Ovary (tissue), 9 donors: Measurements from ENCODE around the gene KRTAP6-3. TPM values are rescaled to one million over a fixed set of nuclear protein-coding genes. Genes with fewer than 3 reads are reported as not detected.

Experiments used
- DNase-seq, 5 donors: peaks; one replicate each; pipeline ENCODE4 v3.0.0-alpha.2; 2019 to 2020
- H3K27ac ChIP-seq, 2 donors: fragments of 200-600 bp; one replicate each; pipeline versions ENCODE4 v1.5.1 to v1.8.0; 2019 to 2022
- H3K27me3 ChIP-seq: fragments of 200-600 bp; one replicate; pipeline ENCODE4 v1.8.0; 2022
- H3K36me3 ChIP-seq: fragments of 200-600 bp; sonication (generic); one replicate; pipeline ENCODE4 v1.5.1; 2019
- H3K4me1 ChIP-seq: one replicate; pipeline ENCODE4 v1.8.1; 2013; ENCODE audit warnings: mild to moderate bottlenecking, moderate library complexity; ENCODE audit not compliant: insufficient read depth
- H3K4me3 ChIP-seq: fragments of 200-600 bp; sonication (generic); one replicate; pipeline ENCODE4 v1.5.1; 2017
- H3K9me3 ChIP-seq, 2 donors: fragments of 200-600 bp in 1 of 2; sonication (generic) in 1 of 2; one replicate each; pipeline versions ENCODE4 v1.5.1 to v1.8.1; 2013 to 2019; ENCODE audit warnings: mild to moderate bottlenecking in 1 of 2, moderate library complexity in 1 of 2
- CTCF ChIP-seq, 3 donors: fragments of 450-650 bp in 2 of 3; fragments of 200-600 bp in 1 of 3; IDR thresholded peaks; one replicate each; pipeline versions ENCODE4 v1.5.1 to v1.8.0; 2016 to 2022; ENCODE audit warnings: antibody characterized with exemption in 3 of 3, mild to moderate bottlenecking in 1 of 3
- EP300 ChIP-seq: sonication (generic); formaldehyde crosslinking; IDR thresholded peaks from one replicate; pipeline ENCODE4 v1.6.1; 2017; ENCODE audit warnings: antibody characterized with exemption
- POLR2A ChIP-seq: fragments of 450-650 bp; IDR thresholded peaks from one replicate; pipeline ENCODE4 v1.6.1; 2017; ENCODE audit warnings: antibody characterized with exemption, mild to moderate bottlenecking, moderate library complexity
- WGBS, 3 donors: extraction: QIAGEN DNeasy Blood & Tissue Kit in 1 of 3; methylation state at CpG; one replicate each; pipeline versions ENCODE4 v1.1.5 to v1.1.7; 2013 to 2017; 5-methylcytosine and 5-hydroxymethylcytosine counted together
- intact Hi-C, 4 donors: fragments of 100-400 bp; cut with DNase I; formaldehyde crosslinking; loops; one replicate each; pipeline versions ENCODE4 v1.11.0 to v1.15.1; 2022 to 2023
- polyA plus RNA-seq, 2 donors: library from polyadenylated mRNA; stranded (reverse); fragments of 200-250 nt in 1 of 2; fragments of 350-450 nt in 1 of 2; fragmentation: Illumina TruSeq in 1 of 2; extraction: RNeasy Lipid Tissue Mini Kit (QIAGEN cat#74804) in 1 of 2; gene quantifications; one replicate each; pipeline ENCODE4 v1.2.3, GENCODE V29; 2013 to 2014
- total RNA-seq, 7 donors: library from RNA; depleted of rRNA in 2 of 7; stranded (reverse); fragments of >200 nt in 2 of 7; fragmentation: NEBNext Ultra II Directional in 3 of 7; extraction: Animal tissue kit (Norgen Biotek cat#: 25700) in 3 of 7; gene quantifications; one replicate each; pipeline versions ENCODE4 v1.1.0 to v1.2.4, GENCODE V29; 2016 to 2023
- donor health status: DM: no; HTN: no; CAD: no; lungs with moderate emphysema.
- donor health status: DM: no; HTN: no; CAD: no.
- donor health status: Bipolar disorder and iron deficiency.
- donor health status: DM: yes; HTN: yes; CAD: no.
- donor health status: DM: no; HTN: no; CAD: no.
- donor health status: DM: yes; HTN: yes; CAD: no.

The KRTAP6-3 gene
- total and polyA plus RNA-seq, 9 donors: not detected

GRCh38 chr21:30561957-30562356 is 30.3 kb upstream of the KRTAP6-3 start:
- no peaks in the 10 kb centered on the region for H3K36me3 ChIP-seq
- H3K4me1 ChIP-seq: no peaks in the 10 kb centered on the region
- no peak for DNase-seq
- TF ChIP-seq POLR2A (no peak), CTCF (IDR thresholded peaks at IDR 0.05) (no peak), EP300 (no peak)
- no peaks in the 10 kb centered on the region for H3K27me3 ChIP-seq
- H3K9me3 ChIP-seq: no peaks in the 10 kb centered on the region
- WGBS, 3 donors: 73 to 80% (median 79%) methylated on average over 2 of the region's 2 CpGs
- intact Hi-C loops: no loop called here
- H3K27ac ChIP-seq: no peak overlapping the region
- no peak overlapping the region for H3K4me3 ChIP-seq

GRCh38 chr21:30563072-30563471 is 29.2 kb upstream of the KRTAP6-3 start:
- no peaks in the 10 kb centered on the region for H3K27me3 ChIP-seq
- H3K9me3 ChIP-seq: no peaks in the 10 kb centered on the region
- intact Hi-C loops: no loop called here
- H3K4me3 ChIP-seq: no peak overlapping the region
- H3K4me1 ChIP-seq: no peaks in the 10 kb centered on the region
- no peaks in the 10 kb centered on the region for H3K36me3 ChIP-seq
- TF ChIP-seq POLR2A (no peak), EP300 (no peak), CTCF (IDR thresholded peaks at IDR 0.05) (no peak)
- WGBS, 3 donors: 52 to 78% (median 60%) methylated on average over 6 of the region's 6 CpGs
- no peak overlapping the region for H3K27ac ChIP-seq
- no peak for DNase-seq

- WGBS, 3 donors: 80 to 84% (median 81%) methylated on average over 2 of the region's 2 CpGs
- no peak overlapping the region for H3K4me3 ChIP-seq
- no peaks in the 10 kb centered on the region for H3K27me3 ChIP-seq
- H3K9me3 ChIP-seq: no peaks in the 10 kb centered on the region
- TF ChIP-seq CTCF (IDR thresholded peaks at IDR 0.05): no peak
- no peak for TF ChIP-seq EP300
- TF ChIP-seq POLR2A: no peak
- DNase-seq: no peak
- no peaks in the 10 kb centered on the region for H3K36me3 ChIP-seq
- H3K4me1 ChIP-seq: no peaks in the 10 kb centered on the region
- H3K27ac ChIP-seq: no peak overlapping the region
- intact Hi-C loops: no loop called here
Observed at GRCh38 chr21:30563630-30564029, 28.6 kb upstream of the KRTAP6-3 start.

DNA sequence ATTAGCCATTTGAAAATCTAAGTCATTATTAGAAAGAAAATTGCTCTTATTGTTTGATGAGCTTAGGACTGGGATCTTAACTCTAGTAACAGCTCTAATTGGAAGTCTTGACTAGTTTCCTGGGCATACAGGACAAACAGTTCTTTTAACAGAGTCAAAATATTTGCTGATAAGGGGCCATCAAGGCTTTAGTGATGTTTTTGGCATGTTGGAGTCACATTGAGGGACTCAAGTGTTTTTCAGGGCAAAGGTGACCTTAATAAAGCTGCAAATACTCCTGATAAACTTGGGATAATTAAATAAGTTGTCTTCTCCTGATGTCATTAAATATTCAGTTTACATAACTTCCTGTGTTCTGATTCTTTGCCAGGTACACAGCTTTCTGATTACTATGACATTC is 24.6 kb upstream of the KRTAP6-3 start:
- Histone ChIP-seq H3K27ac (no peak overlapping the region), H3K36me3 (no peaks in the 10 kb centered on the region), H3K27me3 (no peaks in the 10 kb centered on the region), H3K4me3 (no peak overlapping the region), H3K9me3 (no peaks in the 10 kb centered on the region), H3K4me1 (no peaks in the 10 kb centered on the region)
- TF ChIP-seq CTCF (IDR thresholded peaks at IDR 0.05) (no peak), POLR2A (no peak), EP300 (no peak)
- intact Hi-C loops: no loop called here
- no peak for DNase-seq

DNA sequence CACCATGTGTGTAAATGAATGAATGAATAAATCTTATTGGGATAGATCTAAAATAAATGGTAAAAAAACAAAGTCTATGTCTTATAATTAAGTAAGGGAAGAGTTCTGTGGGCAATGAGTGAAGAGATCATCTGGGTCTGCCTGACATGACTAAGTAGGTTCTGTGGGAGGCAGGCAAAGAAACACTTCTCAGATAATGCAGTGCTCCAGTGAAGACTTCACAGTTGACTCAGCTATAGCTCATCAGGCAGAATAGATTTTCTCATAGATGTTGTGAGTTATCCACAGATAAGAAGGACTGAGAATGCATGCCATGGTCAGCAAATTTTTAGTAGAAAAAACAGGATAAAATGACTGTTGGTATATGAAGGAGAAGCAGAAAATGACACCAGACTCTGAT is 14.5 kb upstream of the KRTAP6-3 start:
- Histone ChIP-seq H3K27ac (no peak overlapping the region), H3K4me1 (no peaks in the 10 kb centered on the region), H3K36me3 (no peaks in the 10 kb centered on the region), H3K27me3 (no peaks in the 10 kb centered on the region), H3K9me3 (no peaks in the 10 kb centered on the region), H3K4me3 (no peak overlapping the region)
- intact Hi-C loops: no loop called here
- TF ChIP-seq CTCF (IDR thresholded peaks at IDR 0.05): no peak
- TF ChIP-seq POLR2A: no peak
- no peak for TF ChIP-seq EP300
- no peak for DNase-seq
